8988T (cell line): ENCODE data around the gene CHCT1.

ENCODE experiments used
- DNase-seq: peaks from one replicate; pipeline ENCODE4 v3.0.0; 2011

CHCT1 gene

GRCh38 chr17:60443713-60444112 is 21.4 kb downstream of the CHCT1 start:
- DNase-seq, result no peak

GRCh38 chr17:60445144-60445543 is 22.9 kb downstream of the CHCT1 start:
- DNase-seq, result no peak

- DNase-seq, result no peak
These were observed 25.1 kb downstream of the CHCT1 start for GRCh38 chr17:60447375-60447774.

- no peak for DNase-seq
These were observed 28.8 kb downstream of the CHCT1 start for GRCh38 chr17:60451071-60451470.

- DNase-seq, result no peak
These were observed 29.7 kb downstream of the CHCT1 start for GRCh38 chr17:60451965-60452364.

- DNase-seq, result no peak
These were observed 33.1 kb downstream of the CHCT1 start for GRCh38 chr17:60455378-60455777.

GRCh38 chr17:60457148-60457547 is 34.9 kb downstream of the CHCT1 start:
- DNase-seq, result no peak

GRCh38 chr17:60461584-60461983 is 39.3 kb downstream of the CHCT1 start:
- no peak for DNase-seq

- DNase-seq, result no peak
These were observed 41.0 kb downstream of the CHCT1 start for GRCh38 chr17:60463157-60463835.

- DNase-seq, result no peak
These were observed 42.1 kb downstream of the CHCT1 start for GRCh38 chr17:60464343-60464742.

- no peak for DNase-seq
These were observed 46.1 kb downstream of the CHCT1 start for GRCh38 chr17:60468371-60468770.

GRCh38 chr17:60471451-60471850 is 49.2 kb downstream of the CHCT1 start:
- DNase-seq, result no peak

- no peak for DNase-seq
These were observed 50.2 kb downstream of the CHCT1 start for GRCh38 chr17:60472449-60472848.

- no peak for DNase-seq
These were observed 51.5 kb downstream of the CHCT1 start for GRCh38 chr17:60473788-60474187.
